ENCODE results near the gene SURF1.

DNA sequence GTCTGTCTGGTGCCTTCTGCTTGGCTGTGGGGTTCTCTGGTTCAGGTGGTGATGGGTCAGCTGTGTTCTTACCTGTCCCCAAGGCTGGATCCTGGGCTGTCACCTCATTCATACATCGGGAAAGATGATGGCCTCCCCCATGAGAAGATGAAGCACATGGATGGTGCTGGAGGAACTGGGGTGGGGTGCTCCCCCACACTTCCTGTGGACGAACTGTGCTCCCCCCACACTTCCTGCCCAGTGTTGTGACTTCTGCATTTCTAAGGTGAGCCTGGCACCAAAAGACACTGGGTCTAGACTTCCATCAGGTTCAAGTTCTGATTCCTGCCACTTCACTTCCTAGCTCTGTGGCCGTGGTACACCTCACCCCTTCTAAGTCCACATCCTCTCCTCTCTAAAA is 16.0 kb downstream of the SURF1 start:
- no peak for TF ChIP-seq POLR2A (IDR thresholded peaks at IDR 0.05)
- TF ChIP-seq, protein P1, sequence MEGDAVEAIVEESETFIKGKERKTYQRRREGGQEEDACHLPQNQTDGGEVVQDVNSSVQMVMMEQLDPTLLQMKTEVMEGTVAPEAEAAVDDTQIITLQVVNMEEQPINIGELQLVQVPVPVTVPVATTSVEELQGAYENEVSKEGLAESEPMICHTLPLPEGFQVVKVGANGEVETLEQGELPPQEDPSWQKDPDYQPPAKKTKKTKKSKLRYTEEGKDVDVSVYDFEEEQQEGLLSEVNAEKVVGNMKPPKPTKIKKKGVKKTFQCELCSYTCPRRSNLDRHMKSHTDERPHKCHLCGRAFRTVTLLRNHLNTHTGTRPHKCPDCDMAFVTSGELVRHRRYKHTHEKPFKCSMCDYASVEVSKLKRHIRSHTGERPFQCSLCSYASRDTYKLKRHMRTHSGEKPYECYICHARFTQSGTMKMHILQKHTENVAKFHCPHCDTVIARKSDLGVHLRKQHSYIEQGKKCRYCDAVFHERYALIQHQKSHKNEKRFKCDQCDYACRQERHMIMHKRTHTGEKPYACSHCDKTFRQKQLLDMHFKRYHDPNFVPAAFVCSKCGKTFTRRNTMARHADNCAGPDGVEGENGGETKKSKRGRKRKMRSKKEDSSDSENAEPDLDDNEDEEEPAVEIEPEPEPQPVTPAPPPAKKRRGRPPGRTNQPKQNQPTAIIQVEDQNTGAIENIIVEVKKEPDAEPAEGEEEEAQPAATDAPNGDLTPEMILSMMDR (IDR thresholded peaks at IDR 0.05), result no peak
- no peak for TF ChIP-seq POLR2AphosphoS5 (IDR thresholded peaks at IDR 0.05)
- no peak for TF ChIP-seq EP300 (IDR thresholded peaks at IDR 0.05; ENCODE audit: low read depth)
